H1 (cell line): Measurements from ENCODE around the gene SLC8B1. TPM values are rescaled to one million over a fixed set of nuclear protein-coding genes. Genes with fewer than 3 reads are reported as not detected.

Source experiments
- CTCF ChIA-PET: fragments of 300-600 bp; sonication (Branson Sonifier 250); formaldehyde crosslinking; loops from one replicate; lab custom pipeline; 2021; ENCODE audit not compliant: partially characterized antibody; lab: Charles Lee
- POLR2A ChIA-PET: fragments of 300-600 bp; sonication (Branson Sonifier 250); formaldehyde crosslinking; loops from one replicate; lab custom pipeline; 2021; ENCODE audit warnings: inconsistent platforms; ENCODE audit not compliant: partially characterized antibody; lab: Charles Lee
- DNase-seq, 2 experiments: peaks; one replicate each; pipeline versions ENCODE4 v3.0.0 to v3.0.0-alpha.2; 2010 to 2022; ENCODE audit warnings: low spot score in 2 of 2, low read depth in 1 of 2, mixed read lengths in 1 of 2
- FAIRE-seq: peaks from 2 replicates; lab custom pipeline; 2011; peaks lifted over from hg19 to GRCh38; lab: Jason Lieb, UNC
- H2AFZ ChIP-seq: 2 replicates; pipeline ENCODE4 v1.8.1; 2012; ENCODE audit warnings: low read length, inconsistent platforms
- H2AK5ac ChIP-seq: 2 replicates; pipeline ENCODE4 v1.6.1; 2013; ENCODE audit warnings: low read depth, low read length
- H2BK120ac ChIP-seq: replicated peaks from 2 replicates; pipeline ENCODE3; 2013; ENCODE audit warnings: low read depth, low read length, inconsistent platforms
- H2BK12ac ChIP-seq: 2 replicates; pipeline ENCODE4 v1.6.1; 2013; ENCODE audit warnings: low read depth, low read length
- H2BK15ac ChIP-seq: 2 replicates; pipeline ENCODE4 v1.6.1; 2013; ENCODE audit warnings: low read length
- H2BK20ac ChIP-seq: 2 replicates; pipeline ENCODE4 v1.6.1; 2013; ENCODE audit warnings: low read length
- H2BK5ac ChIP-seq: 2 replicates; pipeline ENCODE4 v1.6.1; 2013; ENCODE audit warnings: low read depth, low read length
- H3K14ac ChIP-seq: 2 replicates; pipeline ENCODE4 v1.6.1; 2013; ENCODE audit warnings: inconsistent platforms; ENCODE audit not compliant: insufficient read length
- H3K18ac ChIP-seq: 2 replicates; pipeline ENCODE4 v1.6.1; 2013; ENCODE audit warnings: low read length; ENCODE audit errors: extremely low read depth
- H3K23ac ChIP-seq: 2 replicates; pipeline ENCODE4 v1.6.1; 2013; ENCODE audit warnings: inconsistent platforms; ENCODE audit not compliant: insufficient read length
- H3K23me2 ChIP-seq: 2 replicates; pipeline ENCODE4 v1.6.1; 2013; ENCODE audit warnings: low read depth, low read length
- H3K27ac ChIP-seq: 2 replicates; pipeline ENCODE4 v1.6.1; 2011; ENCODE audit warnings: low read depth, low read length, inconsistent platforms
- H3K27me3 ChIP-seq, 4 experiments: replicated peaks in 1 of 4; 1 replicate in 1 of 4; 2 replicates in 3 of 4; pipeline versions ENCODE4 v1.6.1 to v1.8.1; 2011 to 2013; ENCODE audit warnings: low read length in 3 of 4, mild to moderate bottlenecking in 3 of 4, inconsistent platforms in 2 of 4, mixed read lengths in 2 of 4, moderate library complexity in 1 of 4; ENCODE audit not compliant: control insufficient read depth in 3 of 4, insufficient read depth in 3 of 4; ENCODE audit errors: extremely low read depth in 1 of 4
- H3K36me3 ChIP-seq, 4 experiments: 2 replicates each; pipeline versions ENCODE4 v1.6.1 to v1.8.1; 2011 to 2013; ENCODE audit warnings: mild to moderate bottlenecking in 4 of 4, low read length in 3 of 4, moderate library complexity in 2 of 4, control low read depth in 1 of 4, inconsistent platforms in 1 of 4; ENCODE audit not compliant: insufficient read depth in 4 of 4, control insufficient read depth in 2 of 4
- H3K4ac ChIP-seq: replicated peaks from 2 replicates; pipeline ENCODE3; 2013; ENCODE audit warnings: low read length, low read depth, mixed read lengths, inconsistent platforms; ENCODE audit not compliant: insufficient read length
- H3K4me1 ChIP-seq, 4 experiments: replicated peaks in 1 of 4; 1 replicate in 1 of 4; 2 replicates in 3 of 4; pipeline versions ENCODE4 v1.6.1 to v1.8.1; 2011 to 2013; ENCODE audit warnings: low read length in 3 of 4, inconsistent platforms in 2 of 4, mixed read lengths in 1 of 4; ENCODE audit not compliant: insufficient read depth in 4 of 4, control insufficient read depth in 3 of 4
- H3K4me2 ChIP-seq, 2 experiments: 2 replicates each; pipeline versions ENCODE4 v1.6.1 to v1.8.1; 2011 to 2013; ENCODE audit warnings: low read depth in 2 of 2, low read length in 2 of 2, control low read depth in 1 of 2, inconsistent platforms in 1 of 2, mild to moderate bottlenecking in 1 of 2; ENCODE audit not compliant: insufficient read depth in 1 of 2
- H3K4me3 ChIP-seq, 4 experiments: fragments of 200-600, 300-600 bp in 1 of 4; sonication (generic), shearing (Covaris generic), sonication (Bioruptor Twin) in 1 of 4; 2 replicates each; pipeline versions ENCODE4 v1.5.1 to v1.8.1; 2011 to 2016; ENCODE audit warnings: low read length in 4 of 4, low read depth in 3 of 4, control low read depth in 2 of 4, inconsistent platforms in 2 of 4, mild to moderate bottlenecking in 2 of 4, mixed read lengths in 1 of 4, moderate library complexity in 1 of 4; ENCODE audit not compliant: insufficient read depth in 2 of 4; ENCODE audit errors: extremely low read depth in 1 of 4
- H3K56ac ChIP-seq: replicated peaks from 2 replicates; pipeline ENCODE3; 2013; ENCODE audit warnings: low read depth, mild to moderate bottlenecking, mixed read lengths, low read length, inconsistent platforms; ENCODE audit not compliant: insufficient read length
- H3K79me1 ChIP-seq: 2 replicates; pipeline ENCODE4 v1.6.1; 2013; ENCODE audit warnings: low read depth, low read length, control low read depth
- H3K79me2 ChIP-seq, 2 experiments: 2 replicates each; pipeline versions ENCODE4 v1.6.1 to v1.8.1; 2012 to 2013; ENCODE audit warnings: low read length in 2 of 2, mild to moderate bottlenecking in 2 of 2, inconsistent platforms in 1 of 2; ENCODE audit not compliant: insufficient read depth in 2 of 2, control insufficient read depth in 1 of 2
- H3K9ac ChIP-seq, 4 experiments: replicated peaks in 1 of 4; 1 replicate in 1 of 4; 2 replicates in 3 of 4; pipeline versions ENCODE4 v1.6.1 to v1.8.1; 2011 to 2013; ENCODE audit warnings: low read depth in 3 of 4, low read length in 3 of 4, control low read depth in 2 of 4, mild to moderate bottlenecking in 2 of 4, moderate library complexity in 2 of 4, inconsistent platforms in 1 of 4; ENCODE audit errors: extremely low read depth in 1 of 4
- H3K9me3 ChIP-seq, 2 experiments: 2 replicates each; pipeline versions ENCODE4 v1.6.1 to v1.8.1; 2012 to 2013; ENCODE audit warnings: mild to moderate bottlenecking in 2 of 2, moderate library complexity in 2 of 2, control low read depth in 1 of 2, inconsistent platforms in 1 of 2, low read depth in 1 of 2, low read length in 1 of 2, mixed read lengths in 1 of 2; ENCODE audit not compliant: insufficient read depth in 2 of 2
- H4K20me1 ChIP-seq, 2 experiments: replicated peaks in 1 of 2; 2 replicates each; pipeline versions ENCODE3 to v1.8.1; 2011 to 2013; ENCODE audit warnings: inconsistent platforms in 2 of 2, low read length in 2 of 2, mild to moderate bottlenecking in 1 of 2; ENCODE audit not compliant: insufficient read depth in 2 of 2, control insufficient read depth in 1 of 2
- H4K5ac ChIP-seq: 2 replicates; pipeline ENCODE4 v1.6.1; 2013; ENCODE audit warnings: low read length, low read depth, mixed read lengths, inconsistent platforms; ENCODE audit not compliant: insufficient read length
- H4K8ac ChIP-seq: 2 replicates; pipeline ENCODE4 v1.8.0; 2013; ENCODE audit warnings: mild to moderate bottlenecking, moderate library complexity, low read length, inconsistent platforms; ENCODE audit not compliant: insufficient read depth; ENCODE audit errors: extremely low read depth
- H4K91ac ChIP-seq: replicated peaks from 2 replicates; pipeline ENCODE3; 2013; ENCODE audit warnings: low read length, mixed read lengths, inconsistent platforms; ENCODE audit not compliant: insufficient read length
- ASH2L ChIP-seq: fragments of 200-600, 300-600 bp; sonication (generic); IDR thresholded peaks from one replicate; pipeline ENCODE4 v1.7.1; 2017; ENCODE audit warnings: low read length
- BCL11A ChIP-seq, 2 experiments: IDR thresholded peaks; one replicate each; pipeline ENCODE4 v1.6.1; 2011; ENCODE audit warnings: low read depth in 2 of 2, low read length in 2 of 2, mild to moderate bottlenecking in 2 of 2
- BRCA1 ChIP-seq: IDR thresholded peaks from 2 replicates; pipeline ENCODE4 v1.6.1; 2012; ENCODE audit warnings: low read depth, low read length, improper control_type of control experiment
- CHD1 ChIP-seq: IDR thresholded peaks from 2 replicates; pipeline ENCODE4 v1.6.1; 2012; ENCODE audit warnings: low read depth, low read length, improper control_type of control experiment
- CHD2 ChIP-seq: IDR thresholded peaks from 2 replicates; pipeline ENCODE4 v1.6.1; 2012; ENCODE audit warnings: low read length, improper control_type of control experiment
- CTBP2 ChIP-seq: IDR thresholded peaks from 2 replicates; pipeline ENCODE4 v1.7.0; 2011; ENCODE audit warnings: borderline replicate concordance, mild to moderate bottlenecking, moderate library complexity, mixed read lengths, low read length; ENCODE audit not compliant: insufficient read depth, insufficient read length
- EZH2 ChIP-seq: fragments of 200-600 bp; sonication (generic); IDR thresholded peaks from 2 replicates; pipeline ENCODE4 v1.7.1; 2012; ENCODE audit warnings: low read depth, mild to moderate bottlenecking, moderate library complexity, low read length, inconsistent platforms; ENCODE audit not compliant: severe bottlenecking
- NANOG ChIP-seq: IDR thresholded peaks from 2 replicates; pipeline ENCODE4 v1.6.1; 2011; ENCODE audit warnings: low read length, low read depth, mild to moderate bottlenecking, inconsistent platforms; ENCODE audit not compliant: insufficient read depth, poor library complexity, severe bottlenecking
- NRF1 ChIP-seq: IDR thresholded peaks from 2 replicates; pipeline ENCODE4 v1.6.1; 2011; ENCODE audit warnings: mild to moderate bottlenecking, low read depth, low read length, improper control_type of control experiment
- POU5F1 ChIP-seq: IDR thresholded peaks from 2 replicates; pipeline ENCODE4 v1.6.1; 2011; ENCODE audit warnings: low read depth, mild to moderate bottlenecking, low read length, moderate library complexity
- RFX5 ChIP-seq: IDR thresholded peaks from 2 replicates; pipeline ENCODE4 v1.6.1; 2011; ENCODE audit warnings: low read depth, low read length, improper control_type of control experiment, borderline replicate concordance
- SAP30 ChIP-seq: fragments of 300-600 bp; sonication (generic); IDR thresholded peaks from 2 replicates; pipeline ENCODE4 v1.7.1; 2012; ENCODE audit warnings: low read length, moderate library complexity, mild to moderate bottlenecking, inconsistent platforms; ENCODE audit not compliant: insufficient read depth, insufficient replicate concordance
- SIRT6 ChIP-seq: IDR thresholded peaks from one replicate; pipeline ENCODE4 v1.7.1; 2012; ENCODE audit warnings: low read length, inconsistent platforms
- TCF12 ChIP-seq: IDR thresholded peaks from 2 replicates; pipeline ENCODE4 v1.6.1; 2011; ENCODE audit warnings: low read depth, mild to moderate bottlenecking, low read length
- WGBS, 2 experiments: shearing (Covaris generic) in 1 of 2; methylation state at CpG; one replicate each; pipeline versions ENCODE4 v1.1.6 to v1.1.7; 2013 to 2015; ENCODE audit warnings: low lambda C conversion rate in 2 of 2, mixed read lengths in 2 of 2, inconsistent platforms in 1 of 2, low coverage in 1 of 2, missing lambda C conversion rate in 1 of 2; ENCODE audit not compliant: insufficient replicate concordance in 2 of 2, insufficient coverage in 1 of 2, insufficient read length in 1 of 2; ENCODE audit errors: extremely low coverage in 1 of 2, missing lambda C conversion rate in 1 of 2; 5-methylcytosine and 5-hydroxymethylcytosine counted together
- polyA plus RNA-seq, 7 experiments: library from polyadenylated mRNA; depleted of rRNA in 3 of 7; stranded (reverse) in 5 of 7; unstranded in 2 of 7; fragments of >200 nt in 5 of 7; fragments of 200-250 nt in 2 of 7; gene quantifications; 1 replicate in 5 of 7; 2 replicates in 1 of 7; 4 replicates in 1 of 7; pipeline versions ENCODE4 v1.2.1 to v1.2.3, GENCODE V29; 2011 to 2013; ENCODE audit warnings: missing spikeins in 2 of 7, mixed read lengths in 2 of 7
- total RNA-seq: library from RNA; stranded (reverse); fragmentation: NEBNext Ultra II Directional; extraction: Animal tissue kit (Norgen Biotek cat#: 25700); gene quantifications from 2 replicates; pipeline ENCODE4 v1.2.1, GENCODE V29; 2021

Gene SLC8B1
- total and polyA plus RNA-seq, 2 of the 8 experiments (the other 6 are each of a cell fraction or from before 2014, with no cell fraction given): 11.2 to 19.1 TPM

DNA sequence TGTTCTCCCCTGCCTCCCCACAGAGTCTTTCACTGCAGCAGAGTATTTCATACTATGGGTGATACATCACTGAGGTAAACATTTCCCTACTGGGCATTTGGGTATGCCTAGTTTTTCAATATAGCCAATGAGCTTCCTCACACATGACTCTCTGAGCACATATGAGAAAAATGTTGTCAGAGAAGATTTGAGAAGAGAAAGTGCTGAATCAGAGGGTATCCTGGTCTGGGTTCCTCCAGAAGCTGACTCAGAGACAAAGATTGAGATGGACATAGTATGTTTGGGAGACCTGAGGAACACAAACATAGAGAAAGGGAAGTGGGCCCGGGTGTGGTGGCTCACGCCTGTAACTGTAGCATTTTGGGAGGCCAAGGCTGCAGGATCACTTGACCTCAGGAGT is 12.6 kb downstream of the SLC8B1 start:
- H4K8ac ChIP-seq: no peak overlapping the region
- H2AFZ ChIP-seq: no peak overlapping the region
- no peak overlapping the region for H3K27ac ChIP-seq
- no peak overlapping the region for H2BK15ac ChIP-seq
- no peaks in the 10 kb centered on the region for H3K9me3 ChIP-seq
- peaks cover 0 to 14% (median 6%) of the 10 kb centered on the region in 4 experiments; a peak in 7 of 8 replicates for H3K36me3 ChIP-seq
- H3K4me3 ChIP-seq: no peak overlapping the region
- no peak overlapping the region for H3K14ac ChIP-seq
- no peak for FAIRE-seq
- no peak overlapping the region for H3K23ac ChIP-seq
- TF ChIP-seq CHD2 (no peak), EZH2 (no peak), SIRT6 (no peak), ASH2L (no peak), NRF1 (no peak), BRCA1 (no peak), POU5F1 (no peak), CHD1 (no peak), SAP30 (no peak), NANOG (no peak), TCF12 (no peak), CTBP2 (no peak), BCL11A (IDR thresholded peaks at IDR 0.05; ENCODE audit: low read depth in 2 of 2, low read length in 2 of 2) (no peak), RFX5 (no peak)
- TF ChIP-seq, all 59 proteins: peak for 0
- H2AK5ac ChIP-seq: no peak overlapping the region
- no peak overlapping the region for H2BK20ac ChIP-seq
- H3K79me1 ChIP-seq: no peaks in the 10 kb centered on the region
- 95% methylated on average over 2 of the region's 2 CpGs; no CpG with 5 or more reads in 1 of the 2 experiments for WGBS, 2 experiments
- H3K56ac ChIP-seq: no peak overlapping the region
- H4K20me1 ChIP-seq: peaks cover 0 to 3% of the 10 kb centered on the region in 2 experiments
- no peaks in the 10 kb centered on the region; a peak in 1 of 7 replicates for H3K27me3 ChIP-seq
- H3K18ac ChIP-seq: no peak overlapping the region
- H3K4me2 ChIP-seq: no peak overlapping the region
- H3K4me1 ChIP-seq: peaks cover 0 to 6% (median 0%) of the 10 kb centered on the region in 4 experiments; a peak in 2 of 7 replicates
- H2BK120ac ChIP-seq: no peak overlapping the region
- peaks cover 4% of the 10 kb centered on the region; the same call in 1 of the 2 replicates for H3K23me2 ChIP-seq
- no peak for DNase-seq
- no peak overlapping the region for H4K91ac ChIP-seq
- no peaks in the 10 kb centered on the region for H3K79me2 ChIP-seq
- H3K4ac ChIP-seq: no peak overlapping the region
- no peak overlapping the region for H3K9ac ChIP-seq
- ChIA-PET POLR2A (interaction anchor here (0.5 to 1.0 kb wide), 2 partner anchors 19 to 45 kb away, joined by 3 read pairs; no protein-coding TSS in a partner anchor), CTCF (no interaction called here)
- no peak overlapping the region for H2BK5ac ChIP-seq
- H4K5ac ChIP-seq: no peak overlapping the region
- H2BK12ac ChIP-seq: no peak overlapping the region
